Right renal cortex interstitium (tissue), 3 donors: ENCODE measurements around the gene TIPIN. TPM values are rescaled to one million over a fixed set of nuclear protein-coding genes. Genes with fewer than 3 reads are reported as not detected.
A peak's percentile ranks its signal among the peaks of the same experiment; 100 is the strongest.
"Not testable (repeated sequence)": the region's sequence is repeated elsewhere in the genome, so short reads cannot be mapped to it uniquely, and the experiment has no call there.

Experiments used
- DNase-seq, 3 donors: peaks; one replicate each; pipeline ENCODE4 v3.0.0-alpha.2; 2013; ENCODE audit warnings: low read depth in 3 of 3, low spot score in 2 of 3
- polyA plus RNA-seq, 3 donors: library from polyadenylated mRNA; unstranded; fragments of 120-200 nt; gene quantifications; one replicate each; pipeline ENCODE4 v1.2.1, GENCODE V29; 2013; ENCODE audit not compliant: insufficient read length in 3 of 3

Gene TIPIN
- polyA plus RNA-seq, 3 donors, result 15.9 to 23.9 (median 17.1) TPM

DNA sequence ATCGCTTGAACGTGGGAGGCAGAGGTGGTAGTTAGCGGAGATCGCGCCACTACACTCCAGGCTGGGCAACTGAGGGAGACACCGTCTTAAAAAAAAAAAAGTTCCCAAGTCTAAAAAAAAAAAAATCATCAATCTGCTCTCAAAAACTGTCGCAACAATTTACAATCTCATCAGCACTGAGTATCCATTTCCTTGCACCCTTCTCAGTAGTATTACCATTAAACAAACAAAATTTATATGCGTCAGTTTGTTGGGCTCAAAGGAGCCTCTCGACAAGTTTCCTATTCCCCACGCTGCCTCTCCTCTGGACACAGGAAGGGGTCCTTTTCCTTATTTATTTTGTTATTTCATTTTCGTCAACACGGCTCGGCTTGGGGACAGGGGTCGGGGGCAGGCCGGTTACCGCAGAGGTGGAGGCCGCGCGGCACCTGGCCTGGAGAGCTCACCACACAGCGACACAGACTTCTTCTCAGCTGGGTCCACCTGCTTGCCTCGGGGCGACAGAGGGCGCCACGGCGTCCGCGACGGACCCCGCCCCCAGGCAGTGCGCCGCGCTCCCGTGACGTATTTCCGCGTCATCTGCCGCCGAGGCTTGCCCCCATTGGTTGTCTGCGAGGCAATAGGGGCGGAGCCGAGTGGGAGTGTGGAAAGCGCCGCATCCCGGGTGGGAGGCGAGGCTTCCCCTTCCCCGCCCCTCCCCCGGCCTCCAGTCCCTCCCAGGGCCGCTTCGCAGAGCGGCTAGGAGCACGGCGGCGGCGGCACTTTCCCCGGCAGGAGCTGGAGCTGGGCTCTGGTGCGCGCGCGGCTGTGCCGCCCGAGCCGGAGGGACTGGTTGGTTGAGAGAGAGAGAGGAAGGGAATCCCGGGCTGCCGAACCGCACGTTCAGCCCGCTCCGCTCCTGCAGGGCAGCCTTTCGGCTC lies 30.0 kb upstream of the TIPIN start, which contains the start of gene MAP2K1:
TSS of gene MAP2K1 (plus strand) at position 709 of the 920 bp plus-strand sequence. CDS start 436 bp downstream, outside the sequence.
- peak; percentile 90 to 94 (median 93) for DNase-seq

DNA sequence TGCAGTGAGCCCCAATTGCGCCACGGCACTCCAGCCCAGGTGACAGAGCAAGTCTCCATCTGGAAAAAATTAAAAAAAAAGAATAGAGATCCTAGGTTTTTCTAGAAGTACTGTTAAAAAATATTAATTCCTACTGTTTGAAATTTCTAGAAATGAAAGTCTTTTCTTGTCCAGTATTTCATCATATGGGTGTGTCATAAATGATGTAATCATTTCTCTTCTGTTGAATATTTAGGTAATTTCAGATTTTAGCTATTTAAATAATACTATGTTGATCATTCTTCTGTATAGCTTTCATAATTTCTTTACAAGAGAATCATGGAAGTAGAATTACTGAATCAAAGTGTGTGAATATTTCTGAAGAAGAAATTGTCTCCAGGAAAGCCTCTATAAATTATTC lies 24.9 kb upstream of the TIPIN start:
- DNase-seq, result not testable (repeated sequence)

DNA sequence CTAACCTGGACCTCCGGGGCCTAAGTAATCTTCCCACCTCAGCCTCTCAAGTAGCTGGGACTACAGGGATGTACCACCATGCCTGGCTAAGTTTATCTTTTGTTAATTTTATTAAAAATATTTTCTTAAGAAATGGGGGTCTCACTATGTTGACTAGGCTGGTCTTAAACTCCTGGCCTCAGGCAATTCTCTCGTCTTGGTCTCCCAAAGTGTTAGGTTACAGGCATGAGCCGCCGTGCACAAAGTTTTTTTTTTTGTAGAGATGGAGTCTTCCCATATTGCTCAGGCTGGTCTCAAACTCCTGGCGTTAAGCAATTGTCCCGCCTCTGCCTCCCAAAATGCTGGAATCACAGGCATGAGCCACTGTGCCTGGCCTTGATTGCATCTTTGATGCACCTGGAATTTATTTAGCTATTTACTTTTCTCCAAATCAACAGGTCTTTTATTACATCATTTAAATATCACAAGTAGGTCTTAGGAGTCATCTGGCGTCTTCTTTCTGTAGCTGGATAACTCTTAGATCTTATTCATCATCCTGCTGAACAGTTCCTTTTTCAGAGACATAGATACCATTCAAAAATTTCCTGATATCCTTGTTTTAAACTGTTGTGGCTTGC lies 22.4 kb upstream of the TIPIN start:
- DNase-seq, result no peak

DNA sequence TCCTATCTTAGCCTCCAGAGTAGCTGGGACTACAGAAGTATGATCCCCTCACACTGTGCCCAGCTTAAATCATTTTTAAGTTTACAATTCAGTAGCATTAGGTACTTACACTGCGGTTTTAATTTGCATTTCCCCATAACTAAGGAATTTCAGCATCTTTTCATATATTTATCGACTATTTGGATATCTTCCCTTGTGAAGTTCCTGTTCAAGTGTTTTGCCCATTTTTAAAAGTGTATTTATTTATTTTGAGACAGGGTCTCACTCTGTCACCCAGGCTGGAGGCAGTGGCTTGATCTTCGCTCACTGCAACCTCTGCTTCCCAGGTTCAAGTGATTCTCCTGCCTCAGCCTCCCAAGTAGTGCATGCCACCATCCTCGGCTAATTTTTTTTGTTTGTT lies 17.7 kb upstream of the TIPIN start:
- no peak for DNase-seq

DNA sequence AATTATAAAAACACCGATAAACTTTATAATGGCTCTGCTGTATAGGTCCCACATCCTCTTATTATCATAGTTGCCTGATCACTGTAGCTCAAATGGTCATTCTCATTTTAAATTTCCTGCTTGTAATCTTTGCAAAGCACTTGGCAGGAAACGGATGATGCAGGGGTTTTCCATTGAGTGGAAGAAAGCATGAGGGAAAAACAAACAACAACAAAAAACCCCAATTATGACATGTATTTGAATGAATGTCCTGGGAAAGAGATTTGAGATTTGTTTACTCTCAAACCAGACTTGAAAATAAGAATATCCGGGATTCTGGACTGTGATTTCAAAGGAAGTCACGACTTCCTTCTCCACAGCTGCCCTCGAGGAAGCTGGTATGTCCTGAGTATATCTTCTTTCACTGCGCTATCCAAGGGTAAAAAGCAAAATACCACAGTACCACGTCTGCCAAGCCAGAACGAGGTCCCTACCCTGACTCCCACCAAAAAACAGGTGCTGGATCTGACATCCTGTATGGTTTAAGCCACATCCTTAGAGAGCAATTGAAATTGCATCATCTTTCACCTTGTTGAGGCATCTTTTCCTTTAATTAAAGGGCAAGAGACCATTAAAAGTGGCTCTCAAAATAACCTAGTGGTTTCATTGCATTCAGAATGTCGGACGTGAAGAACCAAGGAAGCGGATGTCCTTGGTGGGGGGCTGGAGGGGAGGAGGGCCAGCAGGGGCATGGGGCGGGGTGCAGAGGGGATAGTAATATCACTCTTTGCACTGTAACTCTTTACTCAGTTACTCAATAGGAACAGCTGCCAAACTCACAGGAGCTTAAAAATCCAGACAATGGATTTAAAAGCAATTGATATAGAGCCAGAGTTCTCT lies 13.5 kb upstream of the TIPIN start:
- no peak for DNase-seq

DNA sequence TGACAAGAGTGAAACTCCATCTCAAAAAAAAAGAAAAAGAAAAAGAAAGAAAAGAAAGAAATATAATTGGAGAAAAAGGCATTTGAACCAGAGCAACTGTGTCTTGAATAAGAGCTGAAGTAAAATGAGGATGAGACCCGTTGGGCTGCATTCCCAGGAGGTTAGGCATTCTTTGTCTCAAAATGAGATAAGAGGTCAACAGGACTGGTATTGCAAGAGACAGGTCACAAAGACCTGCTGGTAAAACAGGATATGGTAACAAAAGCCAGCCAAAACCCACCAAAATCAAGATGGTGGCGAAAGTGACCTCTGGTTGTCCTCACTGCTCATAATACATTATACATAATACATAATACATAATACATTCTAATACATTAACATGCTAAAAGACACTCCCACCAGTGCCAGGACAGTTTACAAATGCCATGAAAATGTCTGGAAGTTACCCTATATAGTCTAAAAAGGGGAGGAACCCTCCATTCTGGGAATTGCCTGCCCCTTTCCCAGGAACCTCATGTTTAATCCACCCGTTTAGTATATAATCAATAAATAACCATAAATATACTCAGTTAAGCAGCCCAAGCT lies 8.6 kb upstream of the TIPIN start:
- DNase-seq, result no peak

DNA sequence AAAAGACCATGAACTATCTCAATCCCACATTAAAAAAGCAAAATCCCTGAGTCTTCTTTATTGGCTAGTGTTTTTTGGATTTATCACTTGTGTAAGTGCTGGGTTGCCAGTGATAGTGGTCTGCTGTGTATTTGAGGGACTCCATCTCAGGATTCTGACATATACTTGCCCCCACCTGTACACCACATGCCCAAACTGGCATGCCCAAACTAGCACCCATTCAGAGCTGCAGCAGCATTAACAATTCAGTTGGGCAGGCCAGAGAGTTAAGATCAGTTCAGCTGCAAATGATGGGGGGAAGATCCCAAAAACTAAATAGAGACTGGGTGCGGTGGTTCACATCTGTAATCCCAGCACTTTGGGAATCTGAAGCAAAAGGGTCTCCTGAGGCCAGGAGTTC lies 6.3 kb upstream of the TIPIN start:
- DNase-seq, result no peak

DNA sequence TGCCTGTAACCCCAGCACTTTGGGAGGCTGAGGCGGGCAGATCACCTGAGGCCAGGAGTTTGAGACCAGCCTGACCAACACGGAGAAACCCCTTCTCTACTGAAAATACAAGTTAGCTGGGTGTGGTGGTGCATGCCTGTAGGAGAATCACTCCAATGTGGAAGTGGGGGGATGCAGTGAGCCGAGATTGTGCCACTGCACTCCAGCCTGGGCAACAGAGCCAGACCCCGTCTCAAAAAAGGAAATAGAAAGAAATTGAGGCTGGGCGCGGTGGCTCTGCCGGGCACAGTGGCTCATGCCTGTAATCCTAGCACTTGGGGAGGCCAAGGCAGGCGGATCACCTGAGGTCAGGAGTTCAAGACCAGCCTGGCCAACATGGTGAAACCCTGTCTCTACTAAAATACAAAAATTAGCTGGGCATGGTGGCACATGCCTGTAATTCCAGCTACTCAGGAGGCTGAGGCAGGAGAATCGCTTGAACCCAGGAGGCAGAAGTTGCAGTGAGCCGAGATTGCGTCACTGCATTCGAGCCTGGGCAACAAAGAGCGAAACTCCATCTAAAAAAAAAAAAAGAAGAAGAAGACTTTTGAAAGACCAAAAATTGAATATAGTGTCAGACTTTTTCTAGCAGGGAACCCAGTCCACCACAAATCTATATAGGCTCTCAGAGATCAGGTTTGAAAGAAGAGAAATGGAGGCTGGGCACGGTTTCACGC lies 5.4 kb upstream of the TIPIN start:
- not testable (repeated sequence) for DNase-seq

DNA sequence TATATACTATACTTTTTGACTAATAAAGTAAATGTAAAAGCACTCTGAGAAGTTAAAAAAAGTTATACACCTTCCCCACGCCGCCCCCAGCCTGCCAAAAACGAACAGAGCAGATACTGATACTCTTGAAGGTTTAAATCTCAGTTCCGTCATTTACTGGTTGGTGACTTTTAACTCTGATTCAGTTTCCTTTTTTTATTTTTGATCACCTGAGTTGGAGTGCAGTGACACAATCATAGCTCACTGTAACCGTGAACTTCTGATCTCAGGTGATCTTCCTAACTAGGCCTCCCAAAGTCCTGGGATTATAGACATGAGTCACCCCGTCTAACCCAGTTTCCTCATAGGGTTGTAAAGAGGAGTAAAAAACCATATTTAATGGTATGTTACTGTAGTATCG lies 3.3 kb upstream of the TIPIN start:
- no peak for DNase-seq

DNA sequence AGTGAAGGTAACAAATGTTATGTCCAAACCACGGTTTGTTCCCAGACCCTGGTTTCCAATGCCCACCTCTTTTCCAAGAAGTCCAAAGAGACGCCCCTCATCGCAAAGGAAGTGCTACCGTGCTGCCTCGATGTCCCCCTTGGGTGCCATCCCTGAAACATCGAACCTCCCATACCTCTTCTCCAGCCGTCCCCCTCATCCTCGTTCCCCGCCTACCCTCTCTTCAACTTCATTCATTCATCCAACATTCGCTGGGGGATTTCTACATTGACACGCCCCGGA lies 467 bp downstream of the TIPIN start:
- DNase-seq, result no peak

DNA sequence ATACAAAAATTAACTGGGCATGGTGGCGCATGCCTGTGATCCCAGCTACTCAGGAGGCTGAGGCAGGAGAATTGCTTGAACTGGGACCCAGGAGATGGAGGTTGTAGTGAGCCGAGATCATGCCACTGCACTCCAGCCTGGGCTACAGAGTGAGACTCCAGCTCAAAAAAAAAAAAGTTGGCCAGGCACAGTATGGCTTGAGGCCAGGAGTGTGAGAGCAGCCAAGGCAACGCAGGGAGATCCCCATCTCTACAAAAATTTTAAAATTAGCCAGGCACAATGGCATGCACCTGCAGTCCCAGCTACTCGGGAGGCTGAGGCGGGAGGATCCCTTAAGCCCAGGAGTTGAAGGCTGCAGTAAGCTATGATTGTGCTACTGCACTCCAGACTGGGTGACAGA lies 8.0 kb downstream of the TIPIN start:
- not testable (repeated sequence) for DNase-seq

DNA sequence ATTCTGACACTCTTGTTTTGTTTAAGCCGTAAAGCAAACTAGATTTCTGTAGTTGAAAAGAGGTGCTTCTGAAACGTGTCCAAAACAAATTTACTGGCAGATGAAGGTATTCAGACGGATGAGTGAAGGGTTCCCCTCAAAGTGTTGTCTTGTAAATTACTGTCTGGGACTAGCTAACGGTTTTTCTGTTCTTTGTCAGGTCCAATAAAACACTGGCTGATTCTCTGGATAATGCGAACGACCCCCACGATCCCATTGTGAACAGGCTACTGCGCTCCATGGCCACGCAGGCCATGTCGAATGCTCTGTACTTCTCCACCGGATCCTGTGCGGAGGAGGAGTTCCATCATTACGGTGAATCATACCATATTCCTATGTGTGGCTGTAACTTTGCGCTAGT lies 27.7 kb downstream of the TIPIN start:
- no peak for DNase-seq

DNA sequence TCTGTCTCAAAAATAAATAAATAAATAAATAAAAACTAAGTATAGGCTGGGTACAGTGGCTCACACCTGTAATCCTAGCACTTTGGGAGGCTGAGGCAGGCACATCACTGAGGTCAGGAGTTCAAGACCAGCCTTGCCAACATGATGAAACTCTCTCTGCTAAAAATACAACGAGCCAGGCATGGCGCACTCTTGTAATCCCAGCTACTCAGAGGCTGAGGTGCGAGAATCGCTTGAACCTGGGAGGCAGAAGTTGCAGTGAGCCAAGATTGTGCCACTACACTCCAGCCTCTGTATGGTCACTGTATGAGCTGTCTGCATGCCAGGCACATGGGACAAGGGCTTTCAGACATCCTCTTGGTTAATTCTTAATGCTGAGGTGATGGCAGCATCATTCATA lies 28.7 kb downstream of the TIPIN start:
- DNase-seq, result no peak

DNA sequence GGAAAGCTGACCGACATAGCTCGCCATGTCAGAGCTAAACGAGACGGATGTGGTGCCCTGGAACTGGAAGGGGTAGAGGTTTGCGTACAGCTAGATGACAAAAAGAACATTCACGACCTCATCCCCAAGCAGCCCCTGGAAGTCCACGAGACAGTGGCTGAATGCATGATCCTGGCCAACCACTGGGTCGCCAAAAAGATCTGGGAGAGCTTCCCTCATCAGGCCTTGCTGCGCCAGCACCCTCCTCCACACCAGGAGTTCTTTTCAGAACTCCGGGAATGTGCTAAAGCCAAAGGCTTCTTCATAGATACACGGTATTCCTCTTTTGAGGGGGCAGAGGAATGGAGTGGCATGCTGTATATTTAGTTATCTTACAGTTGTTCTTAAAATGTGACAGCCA lies 30.4 kb downstream of the TIPIN start:
- no peak for DNase-seq

DNA sequence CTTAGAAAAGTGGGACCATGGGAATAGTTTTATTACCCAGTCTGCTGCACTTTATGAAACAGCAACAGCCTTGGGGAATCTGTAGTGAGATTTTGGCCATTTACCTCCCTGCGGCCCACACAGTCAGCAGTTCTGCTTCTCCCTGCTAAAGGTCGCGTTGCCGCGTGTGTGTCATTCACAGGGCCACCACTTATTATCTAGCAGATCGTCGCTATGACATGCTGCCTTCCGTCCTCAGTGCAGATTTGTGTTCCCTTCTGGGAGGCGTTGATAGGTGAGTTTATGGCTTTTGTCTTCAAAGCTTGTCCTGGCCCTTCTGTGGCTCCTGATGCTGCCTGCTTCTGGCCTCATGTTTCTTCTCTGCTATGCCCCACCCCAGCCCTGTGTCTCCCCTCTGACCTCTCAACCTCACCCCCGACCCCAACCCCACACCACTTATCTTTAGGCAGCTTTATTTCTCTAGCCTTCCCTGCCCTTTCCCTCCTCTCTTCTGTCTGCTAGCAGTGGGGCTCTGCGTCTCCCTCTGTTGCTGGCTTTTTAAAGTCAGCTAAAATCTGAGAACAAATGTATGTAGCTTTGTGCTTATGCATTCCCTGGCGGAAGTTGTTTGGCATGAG lies 33.1 kb downstream of the TIPIN start:
- no peak for DNase-seq

DNA sequence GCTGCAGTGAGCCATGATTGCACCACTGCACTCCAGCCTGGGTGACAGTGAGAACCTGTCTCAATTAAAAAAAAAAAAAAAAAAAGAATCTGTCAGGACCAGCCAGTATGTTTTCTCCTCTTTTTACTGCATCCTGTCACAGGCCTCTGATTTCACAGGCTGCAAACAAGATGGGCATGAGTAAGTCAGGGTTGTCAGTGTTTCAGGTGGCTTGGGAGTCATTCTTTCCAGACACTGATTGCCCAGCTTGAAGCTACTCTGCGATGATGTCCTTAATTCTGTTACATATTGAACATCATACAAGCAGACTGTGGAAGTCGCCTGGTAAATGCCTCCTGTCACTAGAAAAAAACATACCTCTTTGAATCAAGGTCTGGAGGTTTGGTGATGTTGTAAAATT lies 44.3 kb downstream of the TIPIN start:
- DNase-seq, result no peak

DNA sequence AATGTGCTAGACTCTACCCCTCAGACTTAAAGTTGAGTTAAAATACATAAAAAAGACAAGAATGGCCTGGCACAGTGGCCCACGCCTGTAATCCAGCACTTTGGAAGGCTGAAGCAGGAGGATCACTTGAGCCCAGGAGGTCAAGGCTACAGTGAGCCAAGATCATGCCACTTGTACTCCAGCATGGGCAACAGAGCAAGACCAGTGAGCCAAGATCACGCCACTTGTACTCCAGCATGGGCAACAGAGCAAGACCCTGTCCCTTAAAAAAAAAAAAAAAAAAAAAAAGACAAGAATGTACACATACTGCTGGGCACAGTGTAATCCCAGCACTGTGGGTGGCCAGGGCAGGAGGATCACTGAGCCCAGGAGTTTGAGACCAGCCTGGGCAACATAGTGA lies 45.7 kb downstream of the TIPIN start:
- DNase-seq, result no peak

DNA sequence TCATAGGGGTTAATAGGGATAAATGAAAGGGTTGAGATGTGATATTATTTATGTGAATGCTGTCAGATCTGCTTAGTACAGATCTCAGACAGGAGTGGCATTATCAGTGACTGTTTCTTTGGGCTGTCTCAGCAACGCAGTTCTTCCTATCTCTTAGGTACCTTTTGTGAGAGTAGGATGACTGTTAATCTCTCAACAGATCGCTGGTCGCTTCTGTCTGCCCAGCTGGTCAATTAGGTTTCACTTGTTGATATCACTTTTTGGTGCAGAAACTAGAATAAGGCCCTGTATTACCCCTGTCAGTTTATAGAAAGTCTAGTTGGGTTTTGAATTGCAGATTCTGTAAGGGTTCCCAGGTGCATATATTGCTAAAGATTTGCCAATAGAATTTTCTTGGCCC lies 46.7 kb downstream of the TIPIN start:
- no peak for DNase-seq

DNA sequence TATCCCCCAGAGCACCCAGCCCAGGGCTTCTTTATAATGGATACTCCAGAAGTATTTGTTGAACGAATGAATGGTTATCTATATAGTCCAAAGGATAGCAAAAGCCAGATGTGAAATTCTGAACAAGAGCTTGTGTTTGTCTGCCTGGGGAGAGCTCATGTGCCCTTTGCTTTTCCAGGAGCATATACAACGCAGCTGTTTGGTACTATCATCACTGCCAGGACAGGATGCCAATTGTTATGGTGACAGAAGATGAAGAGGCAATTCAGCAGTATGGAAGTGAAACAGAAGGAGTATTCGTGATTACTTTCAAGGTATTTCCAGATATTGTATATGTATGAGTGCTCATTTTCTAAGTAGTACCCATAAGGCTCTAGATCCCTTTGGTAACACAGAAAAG lies 48.0 kb downstream of the TIPIN start:
- no peak for DNase-seq

DNA sequence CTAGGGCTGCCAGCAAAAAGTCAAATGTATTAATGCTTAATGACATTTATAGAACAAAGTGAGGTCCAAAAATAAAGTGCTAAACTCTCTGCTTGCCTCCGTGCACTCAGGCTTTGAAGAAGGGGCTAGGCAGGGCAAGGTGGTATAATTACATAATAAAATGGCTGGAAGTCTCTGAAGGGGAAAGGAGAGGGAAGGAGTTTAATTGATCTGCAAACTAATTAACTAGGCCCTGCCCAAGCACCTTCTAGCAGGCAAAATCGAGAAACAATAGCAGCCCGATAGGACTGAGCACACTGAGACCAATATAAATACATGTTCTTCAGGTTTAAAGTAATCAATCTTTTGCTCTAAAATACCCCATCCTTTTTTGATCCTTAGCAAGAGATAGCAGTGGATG lies 50.1 kb downstream of the TIPIN start:
- DNase-seq, result no peak
